HEK293 (cell line): ENCODE results near the gene PSMC5.

Source experiments
- CTCF ChIA-PET: fragments of 350-600 bp; formaldehyde crosslinking; extraction: SDS; loops from one replicate; lab custom pipeline; 2021; ENCODE audit warnings: antibody characterized with exemption; lab: Yijun Ruan, JAX
- POLR2A ChIA-PET: fragments of 300-600 bp; formaldehyde crosslinking; extraction: SDS; loops from one replicate; lab custom pipeline; 2020; ENCODE audit warnings: antibody characterized with exemption, inconsistent platforms; lab: Yijun Ruan, JAX
- H3K27ac ChIP-seq: fragments of 200-500 bp; sonication (Bioruptor generic); 2 replicates; pipeline ENCODE4 v1.5.1; 2014; ENCODE audit warnings: low read depth, low read length, control low read depth, inconsistent platforms; ENCODE audit errors: extremely low read depth
- H3K36me3 ChIP-seq, 2 experiments: fragments of 200-500 bp in 1 of 2; sonication (Bioruptor generic) in 1 of 2; 1 replicate in 1 of 2; 2 replicates in 1 of 2; pipeline ENCODE4 v1.5.1; 2014 to 2017; ENCODE audit warnings: inconsistent platforms in 2 of 2, low read length in 2 of 2; ENCODE audit not compliant: control insufficient read depth in 2 of 2, insufficient read depth in 1 of 2
- H3K4me1 ChIP-seq: fragments of 200-500 bp; sonication (Bioruptor generic); 2 replicates; pipeline ENCODE4 v1.5.1; 2014; ENCODE audit warnings: mild to moderate bottlenecking, low read length, inconsistent platforms; ENCODE audit not compliant: control insufficient read depth, insufficient read depth
- H3K4me3 ChIP-seq: 2 replicates; pipeline ENCODE4 v1.5.1; 2011; ENCODE audit warnings: low read depth, mild to moderate bottlenecking, control low read depth, low read length, moderate library complexity
- H3K9me3 ChIP-seq: fragments of 200-500 bp; sonication (Bioruptor generic); 2 replicates; pipeline ENCODE4 v1.5.1; 2014; ENCODE audit warnings: low read depth, low read length, inconsistent platforms; ENCODE audit not compliant: control insufficient read depth, insufficient read depth
- GFI1B ChIP-seq: fragments of 450-650 bp; formaldehyde crosslinking; IDR thresholded peaks from 2 replicates; pipeline ENCODE4 v1.5.1; 2016; ENCODE audit warnings: missing biosample characterization, missing genetic modification characterization
- OVOL3 ChIP-seq: fragments of 450-650 bp; formaldehyde crosslinking; IDR thresholded peaks from 2 replicates; pipeline ENCODE4 v1.5.1; 2016; ENCODE audit warnings: missing biosample characterization, missing genetic modification characterization
- PRDM4 ChIP-seq: fragments of 450-650 bp; formaldehyde crosslinking; IDR thresholded peaks from 2 replicates; pipeline ENCODE4 v1.5.1; 2017; ENCODE audit warnings: missing biosample characterization, missing genetic modification characterization
- ZNF121 ChIP-seq: fragments of 450-650 bp; formaldehyde crosslinking; IDR thresholded peaks from 2 replicates; pipeline ENCODE4 v1.5.1; 2016; ENCODE audit warnings: missing biosample characterization, missing genetic modification characterization
- ZNF23 ChIP-seq: fragments of 450-650 bp; formaldehyde crosslinking; IDR thresholded peaks from 2 replicates; pipeline ENCODE4 v1.5.1; 2016; ENCODE audit warnings: missing biosample characterization, missing genetic modification characterization, borderline replicate concordance
- ZNF366 ChIP-seq: fragments of 450-650 bp; formaldehyde crosslinking; conservative IDR thresholded peaks from 2 replicates; pipeline ENCODE4 v1.5.1; 2016; ENCODE audit warnings: missing biosample characterization, missing genetic modification characterization
- ZNF394 ChIP-seq: fragments of 450-650 bp; formaldehyde crosslinking; IDR thresholded peaks from 2 replicates; pipeline ENCODE4 v1.5.1; 2016; ENCODE audit warnings: missing biosample characterization, missing genetic modification characterization, mild to moderate bottlenecking, moderate library complexity, borderline replicate concordance
- ZNF518A ChIP-seq: fragments of 450-650 bp; formaldehyde crosslinking; conservative IDR thresholded peaks from 2 replicates; pipeline ENCODE4 v1.5.1; 2016; ENCODE audit warnings: low read depth, missing biosample characterization, missing genetic modification characterization
- ZNF76 ChIP-seq: fragments of 450-650 bp; formaldehyde crosslinking; IDR thresholded peaks from 2 replicates; pipeline ENCODE4; 2016; ENCODE audit warnings: low read depth, missing biosample characterization, missing genetic modification characterization, borderline replicate concordance
- ZNF843 ChIP-seq: fragments of 450-650 bp; formaldehyde crosslinking; IDR thresholded peaks from 2 replicates; pipeline ENCODE4 v1.5.1; 2016; ENCODE audit warnings: missing biosample characterization, missing genetic modification characterization
- ZXDB ChIP-seq: fragments of 450-650 bp; formaldehyde crosslinking; IDR thresholded peaks from 2 replicates; pipeline ENCODE4 v1.5.1; 2016; ENCODE audit warnings: missing biosample characterization, missing genetic modification characterization
- TF ChIP-seq, protein P1 (sequence below): fragments of 450-650 bp; formaldehyde crosslinking; IDR thresholded peaks from 2 replicates; pipeline ENCODE4 v1.5.1; 2016; ENCODE audit warnings: missing biosample characterization, missing genetic modification characterization
- TF ChIP-seq, protein P2 (sequence below): fragments of 450-650 bp; formaldehyde crosslinking; optimal IDR thresholded peaks from 2 replicates; pipeline ENCODE3; 2016; ENCODE audit warnings: missing biosample characterization, mild to moderate bottlenecking, missing genetic modification characterization
- TF ChIP-seq, protein P3 (sequence below): fragments of 450-650 bp; formaldehyde crosslinking; IDR thresholded peaks from 2 replicates; pipeline ENCODE4 v1.5.1; 2017; ENCODE audit warnings: missing biosample characterization, missing genetic modification characterization

The PSMC5 gene

DNA sequence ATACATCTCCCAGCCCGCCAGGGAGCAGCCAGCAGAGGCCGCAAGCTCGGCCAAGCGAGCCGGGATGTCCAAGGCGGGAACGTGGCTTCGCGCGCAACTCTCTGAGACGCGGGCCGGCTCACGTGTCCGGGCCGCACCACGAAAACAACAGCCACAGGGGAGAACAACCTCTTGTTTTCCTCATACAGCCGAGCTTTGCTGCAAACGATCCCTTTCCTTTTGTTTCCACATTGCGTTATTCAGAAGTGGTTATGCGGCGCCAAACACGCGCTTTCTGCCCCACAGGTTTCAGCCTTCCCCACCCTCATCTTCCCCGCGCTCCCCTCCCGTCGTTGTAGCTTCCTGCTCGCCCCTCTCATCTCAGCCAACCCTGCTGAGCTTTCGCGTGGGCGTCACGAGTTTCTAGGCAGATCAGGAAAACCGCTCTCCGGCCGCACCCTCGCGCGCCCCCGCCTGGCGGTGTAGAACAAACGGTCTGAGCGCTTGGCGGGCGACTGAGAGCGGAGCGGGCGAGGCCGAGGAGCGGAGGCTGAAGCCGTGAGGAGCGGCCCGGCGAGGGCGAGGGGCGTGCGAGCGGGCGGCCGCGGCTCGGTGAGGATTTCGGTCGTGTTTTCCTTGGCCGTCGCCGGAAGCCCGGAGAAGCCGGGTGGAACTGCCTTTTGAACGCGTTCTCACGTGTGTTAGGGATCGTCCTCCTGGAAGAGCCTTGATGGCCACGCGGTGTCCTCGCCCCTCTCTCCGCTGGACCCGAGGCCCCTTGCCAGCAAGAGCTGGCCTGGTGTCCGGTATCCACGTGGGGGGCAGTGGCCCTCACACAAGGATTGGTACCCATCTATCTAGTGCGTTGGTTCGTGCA is 21.8 kb downstream of the PSMC5 start (continued):
- TF ChIP-seq, protein P1, sequence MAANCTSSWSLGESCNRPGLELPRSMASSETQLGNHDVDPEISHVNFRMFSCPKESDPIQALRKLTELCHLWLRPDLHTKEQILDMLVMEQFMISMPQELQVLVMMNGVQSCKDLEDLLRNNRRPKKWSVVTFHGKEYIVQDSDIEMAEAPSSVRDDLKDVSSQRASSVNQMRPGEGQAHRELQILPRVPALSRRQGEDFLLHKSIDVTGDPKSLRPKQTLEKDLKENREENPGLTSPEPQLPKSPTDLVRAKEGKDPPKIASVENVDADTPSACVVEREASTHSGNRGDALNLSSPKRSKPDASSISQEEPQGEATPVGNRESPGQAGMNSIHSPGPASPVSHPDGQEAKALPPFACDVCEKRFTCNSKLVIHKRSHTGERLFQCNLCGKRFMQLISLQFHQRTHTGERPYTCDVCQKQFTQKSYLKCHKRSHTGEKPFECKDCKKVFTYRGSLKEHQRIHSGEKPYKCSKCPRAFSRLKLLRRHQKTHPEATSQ (tag by site-specific recombination), result no peak
- TF ChIP-seq, protein P2, sequence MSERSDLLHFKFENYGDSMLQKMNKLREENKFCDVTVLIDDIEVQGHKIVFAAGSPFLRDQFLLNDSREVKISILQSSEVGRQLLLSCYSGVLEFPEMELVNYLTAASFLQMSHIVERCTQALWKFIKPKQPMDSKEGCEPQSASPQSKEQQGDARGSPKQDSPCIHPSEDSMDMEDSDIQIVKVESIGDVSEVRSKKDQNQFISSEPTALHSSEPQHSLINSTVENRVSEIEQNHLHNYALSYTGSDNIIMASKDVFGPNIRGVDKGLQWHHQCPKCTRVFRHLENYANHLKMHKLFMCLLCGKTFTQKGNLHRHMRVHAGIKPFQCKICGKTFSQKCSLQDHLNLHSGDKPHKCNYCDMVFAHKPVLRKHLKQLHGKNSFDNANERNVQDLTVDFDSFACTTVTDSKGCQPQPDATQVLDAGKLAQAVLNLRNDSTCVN (tag by site-specific recombination), result peak; percentile 17
- TF ChIP-seq, protein P3, sequence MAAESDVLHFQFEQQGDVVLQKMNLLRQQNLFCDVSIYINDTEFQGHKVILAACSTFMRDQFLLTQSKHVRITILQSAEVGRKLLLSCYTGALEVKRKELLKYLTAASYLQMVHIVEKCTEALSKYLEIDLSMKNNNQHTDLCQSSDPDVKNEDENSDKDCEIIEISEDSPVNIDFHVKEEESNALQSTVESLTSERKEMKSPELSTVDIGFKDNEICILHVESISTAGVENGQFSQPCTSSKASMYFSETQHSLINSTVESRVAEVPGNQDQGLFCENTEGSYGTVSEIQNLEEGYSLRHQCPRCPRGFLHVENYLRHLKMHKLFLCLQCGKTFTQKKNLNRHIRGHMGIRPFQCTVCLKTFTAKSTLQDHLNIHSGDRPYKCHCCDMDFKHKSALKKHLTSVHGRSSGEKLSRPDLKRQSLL, result no peak
- TF ChIP-seq ZNF518A, result 0 out of 2 replicates have a peak, but pooled peaks have one; percentile 21
- TF ChIP-seq ZNF394 (tag by site-specific recombination), result 0 out of 2 replicates have a peak, but pooled peaks have one; percentile 29
- TF ChIP-seq ZNF843 (tag by site-specific recombination), result no peak
- TF ChIP-seq OVOL3, result no peak
- TF ChIP-seq ZNF23 (tag by site-specific recombination), result no peak
- TF ChIP-seq, all 188 proteins: peak for 18

DNA sequence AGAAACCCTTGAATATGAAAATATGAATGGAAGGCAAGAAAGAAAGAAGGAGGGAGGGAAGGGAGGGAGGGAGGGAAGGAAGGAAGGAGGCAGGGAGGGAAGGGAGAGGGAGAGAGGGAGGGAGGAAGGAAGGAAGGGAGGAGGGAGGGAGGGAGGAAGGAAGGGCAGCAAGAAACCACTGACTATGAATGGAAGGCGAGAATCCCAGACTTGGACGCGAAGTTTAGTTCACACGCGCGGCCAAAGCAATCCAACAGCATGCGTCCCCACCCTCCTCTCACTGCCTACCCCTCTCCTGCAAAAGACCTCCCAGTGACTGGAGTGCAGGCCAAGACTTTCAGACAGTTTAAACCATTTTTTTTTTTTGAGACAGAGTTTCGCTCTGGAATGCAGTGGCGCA is 23.2 kb downstream of the PSMC5 start:
- TF ChIP-seq PRDM4 (tag by site-specific recombination) (0 out of 2 replicates have a peak, but pooled peaks have one; percentile 16), ZNF76 (tag by site-specific recombination) (no peak), ZNF366 (peak; percentile 64), ZNF121 (tag by site-specific recombination) (no peak), ZXDB (tag by site-specific recombination) (no peak), GFI1B (no peak)
- POLR2A ChIA-PET, result no interaction called here
- Histone ChIP-seq H3K36me3 (no peaks in the 10 kb centered on the region), H3K9me3 (no peaks in the 10 kb centered on the region), H3K4me1 (no peaks in the 10 kb centered on the region), H3K4me3 (no peak overlapping the region), H3K27ac (no peak overlapping the region)
- CTCF ChIA-PET, result interaction anchor here (0.6 to 9.5 kb wide), 2 partner anchors 16 to 1348 kb away, joined by 4 to 62 read pairs; no protein-coding TSS in a partner anchor
